K562 (cell line): ENCODE data around the gene CHTOP.

ENCODE experiments used
- EZH2 ChIP-seq: IDR thresholded peaks from 2 replicates; pipeline ENCODE4 v1.6.1; 2012; ENCODE audit warnings: low read depth, mild to moderate bottlenecking, inconsistent platforms, low read length, borderline replicate concordance
- TCF7L2 ChIP-seq: fragments of 150-350 bp; IDR thresholded peaks from 2 replicates; pipeline ENCODE4 v1.6.1; 2016; ENCODE audit warnings: low read depth, mild to moderate bottlenecking, low read length, moderate library complexity

- no peak for TF ChIP-seq TCF7L2
- TF ChIP-seq EZH2 = no peak
Measured at GRCh38 chr1:153647346-153647714, 13.5 kb downstream of the CHTOP start.
